Calu3 (cell line): Measurements from ENCODE around the gene FKBP8. TPM values are rescaled to one million over a fixed set of nuclear protein-coding genes. Genes with fewer than 3 reads are reported as not detected.

Experiments
- BruUV-seq: library from RNA; stranded (reverse); fragments of 400-500 nt; replicated peaks from 2 replicates; lab custom pipeline; 2021; lab: Mats Ljungman, UMichigan
- CTCF ChIA-PET: fragments of 300-600 bp; sonication (Branson Sonifier 250); formaldehyde crosslinking; loops from one replicate; lab custom pipeline; 2022; ENCODE audit warnings: antibody characterized with exemption; lab: Charles Lee
- DNase-seq: peaks from one replicate; pipeline ENCODE4 v3.0.0; 2022
- H3K27ac Mint-ChIP-seq: one replicate; pipeline ENCODE4 v1.8.0; 2022; ENCODE audit warnings: mixed read lengths; ENCODE audit not compliant: unreplicated experiment
- H3K27me3 Mint-ChIP-seq: one replicate; pipeline ENCODE4 v1.8.0; 2022; ENCODE audit warnings: mixed read lengths; ENCODE audit not compliant: unreplicated experiment
- H3K36me3 Mint-ChIP-seq: one replicate; pipeline ENCODE4 v1.8.0; 2022; ENCODE audit warnings: mild to moderate bottlenecking, moderate library complexity, mixed read lengths; ENCODE audit not compliant: insufficient read depth, unreplicated experiment
- H3K4me1 Mint-ChIP-seq: one replicate; pipeline ENCODE4 v1.8.0; 2022; ENCODE audit warnings: mild to moderate bottlenecking, low read depth, mixed read lengths; ENCODE audit not compliant: unreplicated experiment
- H3K4me3 Mint-ChIP-seq: one replicate; pipeline ENCODE4 v1.8.0; 2022; ENCODE audit warnings: mild to moderate bottlenecking, low read depth, moderate library complexity, mixed read lengths; ENCODE audit not compliant: unreplicated experiment
- H3K9me3 Mint-ChIP-seq: one replicate; pipeline ENCODE4 v1.8.0; 2022; ENCODE audit warnings: low read depth, mixed read lengths; ENCODE audit not compliant: unreplicated experiment
- intact Hi-C: fragments of 100-400 bp; cut with micrococcal nuclease; formaldehyde crosslinking; loops from one replicate; pipeline ENCODE4 v1.10.0; 2022; ENCODE audit not compliant: unreplicated experiment
- total RNA-seq: library from RNA; stranded (reverse); gene quantifications from 2 replicates; pipeline ENCODE4 v1.2.3, GENCODE V29; 2022
- TF ChIP-seq, protein P1 (sequence below): fragments of 200-600 bp; IDR thresholded peaks from one replicate; pipeline ENCODE4 v1.8.0; 2022; ENCODE audit warnings: antibody characterized with exemption; ENCODE audit not compliant: unreplicated experiment

FKBP8 gene
- total RNA-seq, 1 experiment from 2014 or later, result 123 TPM

DNA sequence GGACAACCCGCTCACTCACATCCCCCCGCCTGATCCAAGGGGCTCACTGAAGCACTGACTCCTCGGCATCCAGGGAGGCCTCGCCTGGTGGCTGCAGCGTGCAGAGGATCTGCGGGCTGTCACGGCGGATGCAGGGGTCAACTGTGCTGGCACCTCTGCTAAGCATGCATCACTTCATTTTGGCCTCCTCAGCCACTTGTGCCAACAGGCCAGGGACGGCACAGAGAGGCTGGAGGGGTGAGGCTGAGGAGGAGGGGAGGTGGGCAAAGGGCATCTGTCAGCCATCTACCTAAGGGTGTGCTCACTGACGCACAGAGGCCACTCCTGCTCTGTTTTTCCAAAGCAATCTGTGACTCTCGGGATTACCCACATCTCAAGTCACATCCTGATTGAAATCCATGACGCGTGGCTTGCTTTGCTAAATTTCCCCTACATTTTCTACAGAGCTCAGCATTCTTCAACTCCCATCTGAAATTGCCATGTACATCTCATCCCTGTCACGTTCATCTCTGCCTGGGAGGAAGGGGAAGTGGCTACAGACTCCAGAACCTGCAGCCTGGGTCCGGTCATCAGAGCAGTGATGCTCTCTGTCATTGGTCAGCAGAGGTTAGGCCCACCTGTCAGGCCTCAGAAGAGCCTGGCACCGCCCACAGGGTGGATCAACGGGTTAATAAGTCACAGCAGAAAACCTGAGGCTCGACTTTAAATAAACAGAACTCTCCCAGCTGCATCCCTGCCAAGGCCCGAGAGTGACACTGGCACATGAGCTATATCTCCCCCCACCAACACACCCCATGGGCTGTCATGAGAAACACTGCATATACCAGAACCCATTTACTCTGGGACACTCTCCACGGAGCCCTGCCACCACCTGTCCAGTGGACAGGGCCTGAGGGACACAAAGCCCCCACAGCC, 39.1 kb downstream of the FKBP8 start:
- peaks cover 42% of the 10 kb centered on the region for H3K4me1 Mint-ChIP-seq
- peak; percentile 53 for DNase-seq
- H3K4me3 Mint-ChIP-seq, result peak overlapping the region; percentile 7
- H3K27ac Mint-ChIP-seq, result no peak overlapping the region
- no TSS peak for BruUV-seq
- H3K36me3 Mint-ChIP-seq, result peaks cover 12% of the 10 kb centered on the region
- intact Hi-C loops, result no loop called here
- TF ChIP-seq, protein P1, sequence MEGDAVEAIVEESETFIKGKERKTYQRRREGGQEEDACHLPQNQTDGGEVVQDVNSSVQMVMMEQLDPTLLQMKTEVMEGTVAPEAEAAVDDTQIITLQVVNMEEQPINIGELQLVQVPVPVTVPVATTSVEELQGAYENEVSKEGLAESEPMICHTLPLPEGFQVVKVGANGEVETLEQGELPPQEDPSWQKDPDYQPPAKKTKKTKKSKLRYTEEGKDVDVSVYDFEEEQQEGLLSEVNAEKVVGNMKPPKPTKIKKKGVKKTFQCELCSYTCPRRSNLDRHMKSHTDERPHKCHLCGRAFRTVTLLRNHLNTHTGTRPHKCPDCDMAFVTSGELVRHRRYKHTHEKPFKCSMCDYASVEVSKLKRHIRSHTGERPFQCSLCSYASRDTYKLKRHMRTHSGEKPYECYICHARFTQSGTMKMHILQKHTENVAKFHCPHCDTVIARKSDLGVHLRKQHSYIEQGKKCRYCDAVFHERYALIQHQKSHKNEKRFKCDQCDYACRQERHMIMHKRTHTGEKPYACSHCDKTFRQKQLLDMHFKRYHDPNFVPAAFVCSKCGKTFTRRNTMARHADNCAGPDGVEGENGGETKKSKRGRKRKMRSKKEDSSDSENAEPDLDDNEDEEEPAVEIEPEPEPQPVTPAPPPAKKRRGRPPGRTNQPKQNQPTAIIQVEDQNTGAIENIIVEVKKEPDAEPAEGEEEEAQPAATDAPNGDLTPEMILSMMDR, result no peak
- no peaks in the 10 kb centered on the region for H3K9me3 Mint-ChIP-seq
- H3K27me3 Mint-ChIP-seq, result no peaks in the 10 kb centered on the region
- CTCF ChIA-PET, result interaction anchor here (1.1 kb wide), 1 partner anchor 328 kb away, joined by 3 read pairs; the partner anchor contains the start of gene UPF1

DNA sequence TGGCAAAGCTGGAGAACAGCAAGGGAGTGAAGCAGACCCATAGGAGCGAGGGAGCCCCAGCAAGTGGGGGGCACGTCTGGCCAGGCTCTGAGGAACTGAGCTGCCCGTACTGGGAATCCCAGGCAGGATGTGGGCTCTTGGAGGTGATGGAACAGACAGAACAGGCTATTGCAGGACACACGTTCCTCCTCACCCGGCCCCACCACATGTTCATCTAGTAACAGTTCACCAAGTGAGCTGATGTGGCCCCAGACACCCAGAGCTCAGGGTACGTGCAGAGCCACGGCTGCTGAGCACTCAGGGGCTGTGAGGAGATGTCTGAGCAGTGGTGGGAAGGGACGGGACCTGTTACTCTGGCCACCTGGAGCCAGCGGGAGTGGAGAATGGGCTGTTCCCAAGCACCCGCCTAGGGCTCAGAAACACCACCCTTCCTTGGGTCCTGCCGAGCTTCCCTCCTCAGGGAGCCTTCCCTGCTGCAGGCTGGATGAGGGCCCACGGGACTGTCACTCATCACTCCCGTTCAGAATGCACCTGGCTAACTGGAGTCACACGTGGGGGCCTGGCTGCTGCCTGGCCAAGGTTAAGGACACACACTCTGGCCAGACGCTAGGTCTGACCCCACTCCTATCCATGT, 39.9 kb downstream of the FKBP8 start:
- CTCF ChIA-PET, result no interaction called here
- Mint-ChIP-seq H3K27me3 (no peaks in the 10 kb centered on the region), H3K27ac (no peak overlapping the region)

DNA sequence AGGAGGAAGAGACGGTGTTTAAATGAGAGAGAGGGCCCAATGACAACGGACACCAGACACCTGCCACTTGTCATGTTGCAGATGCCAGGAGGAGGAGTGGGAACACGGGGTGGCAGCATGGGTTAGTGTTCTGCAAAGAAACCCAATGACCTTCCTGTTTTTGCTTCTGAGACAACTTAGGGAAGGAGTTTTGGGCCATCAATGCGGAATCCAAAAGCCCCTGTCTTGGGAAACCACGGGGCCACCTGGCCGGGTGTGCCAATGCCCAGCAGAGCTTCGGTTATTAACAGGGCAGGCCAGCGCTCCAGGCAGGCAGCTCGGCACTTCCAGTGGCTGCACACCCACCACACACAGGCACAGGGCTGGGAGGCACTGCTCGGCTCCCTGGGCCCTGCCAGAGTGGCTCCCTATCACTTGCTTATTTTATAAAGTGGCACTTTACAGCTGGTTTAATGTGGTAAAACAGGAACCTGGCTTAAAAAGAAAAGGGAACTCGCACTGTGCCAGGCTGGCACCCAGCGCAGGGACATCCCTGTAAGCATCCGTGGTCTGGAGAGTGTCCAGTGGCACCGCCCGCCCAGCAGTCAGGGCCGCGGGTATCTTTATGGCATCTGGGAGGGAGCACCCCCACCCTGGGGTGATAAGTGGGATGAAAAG, 40.6 kb downstream of the FKBP8 start:
- Mint-ChIP-seq H3K27me3 (no peaks in the 10 kb centered on the region), H3K4me3 (no peak overlapping the region), H3K9me3 (no peaks in the 10 kb centered on the region), H3K36me3 (peaks cover 12% of the 10 kb centered on the region), H3K4me1 (peaks cover 41% of the 10 kb centered on the region), H3K27ac (no peak overlapping the region)
- CTCF ChIA-PET, result no interaction called here
- intact Hi-C loops, result no loop called here
- TF ChIP-seq, protein P1, result no peak
- DNase-seq, result no peak
- BruUV-seq, result no TSS peak

More for the DNA sequence above, 39.9 kb downstream of the FKBP8 start:
- TF ChIP-seq, protein P1, result no peak
- no peaks in the 10 kb centered on the region for H3K9me3 Mint-ChIP-seq
- H3K4me3 Mint-ChIP-seq, result no peak overlapping the region
- no peak for DNase-seq
- H3K36me3 Mint-ChIP-seq, result peaks cover 12% of the 10 kb centered on the region
- peaks cover 42% of the 10 kb centered on the region for H3K4me1 Mint-ChIP-seq
- intact Hi-C loops, result no loop called here
- BruUV-seq, result no TSS peak

DNA sequence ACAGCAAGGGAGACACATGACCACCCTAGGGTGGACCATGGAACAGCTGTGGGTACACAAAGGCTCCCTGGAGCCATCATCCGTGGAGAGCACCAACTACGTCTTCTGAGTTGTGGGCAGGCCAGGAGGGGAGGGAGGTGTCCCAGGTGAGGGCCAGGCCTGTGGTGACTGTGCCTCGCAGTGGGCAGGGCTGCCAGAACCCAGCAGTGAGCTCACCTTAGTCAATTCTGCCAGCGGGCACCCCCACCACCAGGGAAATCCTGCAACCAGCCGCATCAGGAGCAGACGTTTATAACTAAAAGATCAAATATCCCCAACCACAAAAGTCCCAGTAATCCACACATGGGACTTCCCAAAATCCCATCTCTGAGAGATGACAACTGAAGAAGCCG, 41.1 kb downstream of the FKBP8 start:
- Mint-ChIP-seq H3K4me1 (peaks cover 37% of the 10 kb centered on the region), H3K4me3 (no peak overlapping the region), H3K27me3 (no peaks in the 10 kb centered on the region), H3K9me3 (no peaks in the 10 kb centered on the region), H3K27ac (no peak overlapping the region), H3K36me3 (peaks cover 13% of the 10 kb centered on the region)
- CTCF ChIA-PET, result interaction anchor here (0.6 kb wide), 1 partner anchor 777 kb away, joined by 3 read pairs; no protein-coding TSS in a partner anchor
- TF ChIP-seq, protein P1, result no peak
- BruUV-seq, result no TSS peak
- intact Hi-C loops, result no loop called here
- no peak for DNase-seq
